Activated effector memory CD4-positive, alpha-beta T cell treated with anti-CD3 and anti-CD28 coated beads, Interleukin-2, amount 50 U/mL, for 16 hours (primary cell): ENCODE results near the gene EXOC3L4.

Experiments
- DNase-seq: peaks from one replicate; pipeline ENCODE4 v3.0.0-alpha.2; 2020

EXOC3L4 gene

DNA sequence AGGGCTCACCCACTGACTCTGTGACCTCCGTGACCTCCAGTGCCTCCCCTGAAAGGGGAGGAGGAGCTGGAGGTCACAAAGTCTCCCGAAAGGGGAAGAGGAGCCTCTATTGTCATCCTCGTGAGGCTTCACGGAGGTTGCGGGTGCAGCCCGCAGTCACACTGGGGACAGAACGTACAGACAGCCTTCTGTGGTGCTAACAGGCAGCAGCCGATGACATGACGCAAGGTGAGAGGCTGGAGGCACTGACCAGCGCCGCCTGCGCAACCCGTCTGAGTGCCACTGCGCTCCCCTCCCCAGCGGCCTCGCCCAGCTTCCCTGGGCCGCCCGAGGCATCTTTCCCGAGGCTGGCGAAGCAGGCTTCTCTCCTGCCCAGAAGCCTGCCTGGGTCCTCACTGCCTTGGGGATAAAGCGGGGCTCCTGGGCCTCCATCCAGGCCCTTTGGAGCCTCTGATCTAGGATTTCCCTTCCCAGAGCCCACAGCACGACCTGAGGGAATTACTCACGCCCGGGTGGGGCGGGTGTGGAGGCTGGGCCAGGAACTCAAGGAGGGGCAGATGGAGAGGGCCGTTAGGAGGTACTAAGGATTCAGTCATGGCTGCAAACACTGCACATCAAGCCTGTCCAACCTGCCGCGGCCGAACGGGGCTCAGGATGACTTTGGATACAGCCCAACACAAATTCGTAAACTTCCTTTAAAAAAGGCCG is 22.8 kb upstream of the EXOC3L4 start:
- DNase-seq = peak; percentile 56

DNA sequence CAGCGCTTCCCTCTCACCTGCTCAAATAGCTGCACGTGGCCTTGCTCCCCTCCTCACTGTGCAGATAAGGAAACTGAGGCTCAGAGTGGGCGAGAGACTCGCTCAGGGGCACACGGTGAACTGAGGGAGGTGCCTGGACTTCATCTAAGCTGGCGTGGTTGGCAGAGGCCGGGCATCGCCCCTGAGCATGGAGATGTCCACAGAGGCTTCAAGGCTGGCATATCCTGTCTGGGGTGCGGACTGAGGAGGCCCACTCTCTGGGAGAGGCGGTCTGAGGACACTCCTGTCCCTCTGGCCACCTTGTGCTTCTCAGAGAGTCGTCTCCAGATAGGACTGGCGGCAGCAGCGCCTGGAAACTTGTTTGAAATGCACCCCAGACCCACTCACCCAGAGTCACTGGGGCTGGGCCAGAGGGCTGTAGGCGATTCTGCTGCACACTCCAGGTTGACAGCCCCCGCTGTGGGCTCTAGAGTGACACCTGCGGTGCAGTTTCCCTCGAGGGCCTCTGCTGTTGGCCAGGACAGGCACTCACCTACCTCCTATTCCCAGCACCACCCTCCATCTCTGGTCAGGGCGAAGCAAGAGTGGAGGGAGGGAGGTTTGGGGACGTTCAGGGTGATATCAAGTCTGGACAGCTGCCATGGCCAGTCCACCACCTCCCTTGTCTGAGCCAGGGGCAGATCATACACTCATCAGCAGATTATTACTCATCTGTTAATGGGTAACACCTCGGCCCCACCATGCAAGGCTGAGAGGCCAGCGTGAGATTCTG is 21.7 kb upstream of the EXOC3L4 start:
- DNase-seq = peak; percentile 45

DNA sequence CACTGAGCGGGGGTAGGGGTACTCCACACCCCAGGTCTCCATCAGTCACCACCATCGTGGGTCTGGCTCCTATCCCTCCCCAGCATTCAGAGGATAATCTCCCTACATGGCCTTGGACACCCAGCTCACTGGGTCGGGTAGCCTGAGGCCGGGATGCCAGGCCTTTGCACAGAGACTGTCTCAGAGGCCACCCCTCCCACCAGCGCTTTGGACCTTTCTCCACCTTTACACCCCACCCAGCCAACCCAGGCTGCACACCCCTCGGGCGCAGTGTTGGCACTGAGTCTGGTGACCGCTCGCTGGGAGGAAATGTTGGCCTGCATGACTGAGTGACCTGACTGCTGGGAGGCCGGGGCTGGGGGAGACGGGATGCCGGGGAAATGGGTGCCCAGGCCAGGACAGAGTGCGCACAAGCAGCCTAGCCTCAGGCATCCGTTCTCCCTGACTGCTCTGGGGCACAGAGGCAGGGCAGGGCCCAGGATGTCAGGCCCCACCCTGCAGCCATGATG is 21.1 kb upstream of the EXOC3L4 start:
- DNase-seq = peak; percentile 54

DNA sequence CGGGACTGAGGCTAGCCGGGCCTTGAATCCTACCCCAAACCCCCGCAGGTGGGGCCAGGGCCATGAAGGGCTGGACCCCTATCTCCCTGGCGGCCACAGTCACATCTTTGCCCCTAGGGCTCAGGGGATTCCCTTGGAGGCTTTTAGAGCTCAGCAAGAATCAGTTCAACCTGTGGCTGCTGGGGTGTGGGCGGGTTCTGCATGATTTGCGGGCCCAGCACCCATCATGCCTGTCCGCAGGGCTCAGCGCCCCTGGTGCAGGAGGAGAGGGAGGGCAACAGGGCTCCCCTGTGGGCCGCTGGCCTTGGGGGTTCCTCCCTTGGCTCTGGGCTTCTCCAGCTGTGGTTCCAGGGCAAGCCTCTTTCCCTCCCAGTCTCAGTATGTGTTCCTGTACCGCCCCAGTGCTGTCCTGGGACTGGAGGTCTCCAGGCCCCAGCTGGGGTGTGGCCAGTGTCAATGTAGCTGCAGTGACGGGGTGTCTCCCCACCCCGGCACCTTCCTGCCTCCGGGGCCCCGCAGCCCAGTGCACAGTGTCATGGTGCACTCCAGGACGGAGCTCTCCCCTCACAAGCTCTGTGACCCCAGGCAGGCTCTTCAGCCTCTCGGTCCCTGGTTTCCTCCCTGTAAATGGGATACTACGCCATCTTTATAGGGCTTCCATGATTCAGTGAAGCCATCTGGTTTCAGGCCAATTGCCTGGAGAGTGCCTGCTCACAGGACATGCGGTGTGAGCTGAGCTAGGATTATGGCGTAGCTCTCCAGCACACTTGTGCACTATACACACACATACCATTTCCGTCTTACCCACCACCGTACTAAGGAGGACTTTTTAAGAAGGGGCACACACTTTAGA is 20.4 kb upstream of the EXOC3L4 start:
- DNase-seq = peak; percentile 58

DNA sequence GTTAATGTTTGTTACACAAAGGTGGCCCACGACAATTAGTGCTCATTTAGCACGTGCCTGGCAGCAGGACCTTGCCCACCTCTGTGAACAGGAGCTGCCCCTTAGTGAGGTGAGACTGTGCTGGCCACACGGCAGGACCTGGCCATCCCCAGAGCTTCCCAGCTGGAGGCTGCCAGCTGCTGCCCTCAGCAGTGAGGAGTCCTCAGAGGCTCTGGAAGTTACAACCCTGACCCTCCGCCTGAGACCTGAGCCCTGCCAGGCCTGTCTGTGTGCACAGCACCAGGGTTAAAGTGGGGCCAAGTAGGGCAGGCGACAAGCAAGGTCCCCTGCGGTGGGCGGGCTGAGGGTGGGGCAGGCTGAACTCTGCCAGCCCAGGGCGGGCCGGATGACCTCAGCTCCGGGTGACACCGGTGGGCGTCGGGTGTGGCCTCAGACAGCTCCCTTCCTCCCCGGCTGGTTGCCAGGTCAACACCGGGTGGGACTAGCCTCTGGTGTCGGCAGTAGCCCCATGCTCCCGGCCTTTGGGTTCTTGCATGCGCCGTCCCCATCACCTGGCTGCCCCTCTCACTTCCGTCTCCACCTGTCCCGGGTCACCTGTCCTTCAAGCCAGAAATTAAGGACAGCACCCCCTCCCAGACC is 19.7 kb upstream of the EXOC3L4 start:
- DNase-seq = no peak

DNA sequence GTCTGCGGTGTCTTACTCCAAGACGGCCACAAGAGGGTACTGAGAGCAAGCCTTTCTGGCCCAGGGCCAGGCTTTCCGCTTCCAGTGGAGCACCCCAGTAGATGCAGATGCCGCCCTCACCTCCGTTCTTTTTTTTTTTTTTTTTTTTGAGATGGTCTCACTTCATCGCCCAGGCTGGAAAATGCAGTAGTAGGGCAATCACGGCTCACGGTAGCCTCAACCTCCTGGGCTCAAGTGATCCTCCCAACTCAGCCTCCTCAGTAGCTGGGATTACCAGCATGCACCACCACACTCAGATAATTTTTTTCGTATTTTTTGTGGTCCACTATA is 16.1 kb upstream of the EXOC3L4 start:
- peak; percentile 91 for DNase-seq

DNA sequence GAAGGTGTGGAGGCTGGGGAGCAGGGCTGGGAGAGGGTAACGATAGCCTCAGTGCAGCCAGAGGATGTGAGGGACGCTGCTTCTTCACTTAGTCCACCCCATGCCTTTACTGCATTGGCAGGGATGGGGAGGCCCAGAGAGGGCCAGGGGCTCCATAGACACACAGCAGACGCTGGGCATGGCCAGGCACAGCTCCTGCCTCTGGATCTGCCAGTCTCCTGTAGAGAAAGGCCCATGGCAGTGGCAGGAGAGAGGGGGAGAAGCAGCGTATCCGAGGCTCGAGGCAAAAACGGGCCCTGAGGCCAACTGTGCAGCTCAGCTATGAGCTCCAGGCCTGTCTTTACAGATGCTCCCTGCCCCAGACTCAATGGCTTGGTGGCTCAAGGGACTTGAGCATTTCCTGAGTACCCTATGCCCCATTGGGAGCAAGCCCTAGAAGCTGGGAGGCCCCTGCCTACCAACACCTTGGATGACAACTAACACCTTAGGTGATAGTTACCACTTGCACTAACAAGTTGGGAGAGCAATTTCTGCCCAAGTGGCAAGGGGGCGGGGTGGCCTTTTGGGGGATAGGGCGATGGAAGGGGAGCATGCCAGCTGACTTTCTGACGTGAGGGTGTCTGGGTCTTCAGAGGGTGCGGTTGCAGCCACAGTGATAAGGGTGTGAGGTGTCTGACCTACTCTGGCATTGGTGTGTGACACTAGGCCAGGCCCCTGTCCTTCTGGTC is 15.5 kb upstream of the EXOC3L4 start:
- no peak for DNase-seq

DNA sequence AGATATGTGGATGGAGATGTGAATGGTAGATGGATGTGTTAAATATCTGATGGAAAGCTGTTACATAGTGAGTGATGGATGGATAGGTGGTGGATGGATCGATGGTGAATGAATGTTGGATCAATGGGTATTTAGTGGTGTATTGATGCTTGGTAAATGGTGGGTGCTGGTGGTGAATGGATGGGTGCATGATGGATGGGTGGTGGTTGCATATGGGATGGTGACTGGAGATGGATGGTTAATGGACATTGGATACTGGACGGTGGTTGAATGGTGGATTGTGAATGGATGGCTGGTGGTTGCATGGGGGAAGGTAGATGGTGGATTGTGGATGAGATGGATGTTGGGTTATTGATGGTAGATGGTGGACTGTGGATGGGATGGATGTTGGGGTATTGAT is 12.6 kb upstream of the EXOC3L4 start:
- DNase-seq = no peak

DNA sequence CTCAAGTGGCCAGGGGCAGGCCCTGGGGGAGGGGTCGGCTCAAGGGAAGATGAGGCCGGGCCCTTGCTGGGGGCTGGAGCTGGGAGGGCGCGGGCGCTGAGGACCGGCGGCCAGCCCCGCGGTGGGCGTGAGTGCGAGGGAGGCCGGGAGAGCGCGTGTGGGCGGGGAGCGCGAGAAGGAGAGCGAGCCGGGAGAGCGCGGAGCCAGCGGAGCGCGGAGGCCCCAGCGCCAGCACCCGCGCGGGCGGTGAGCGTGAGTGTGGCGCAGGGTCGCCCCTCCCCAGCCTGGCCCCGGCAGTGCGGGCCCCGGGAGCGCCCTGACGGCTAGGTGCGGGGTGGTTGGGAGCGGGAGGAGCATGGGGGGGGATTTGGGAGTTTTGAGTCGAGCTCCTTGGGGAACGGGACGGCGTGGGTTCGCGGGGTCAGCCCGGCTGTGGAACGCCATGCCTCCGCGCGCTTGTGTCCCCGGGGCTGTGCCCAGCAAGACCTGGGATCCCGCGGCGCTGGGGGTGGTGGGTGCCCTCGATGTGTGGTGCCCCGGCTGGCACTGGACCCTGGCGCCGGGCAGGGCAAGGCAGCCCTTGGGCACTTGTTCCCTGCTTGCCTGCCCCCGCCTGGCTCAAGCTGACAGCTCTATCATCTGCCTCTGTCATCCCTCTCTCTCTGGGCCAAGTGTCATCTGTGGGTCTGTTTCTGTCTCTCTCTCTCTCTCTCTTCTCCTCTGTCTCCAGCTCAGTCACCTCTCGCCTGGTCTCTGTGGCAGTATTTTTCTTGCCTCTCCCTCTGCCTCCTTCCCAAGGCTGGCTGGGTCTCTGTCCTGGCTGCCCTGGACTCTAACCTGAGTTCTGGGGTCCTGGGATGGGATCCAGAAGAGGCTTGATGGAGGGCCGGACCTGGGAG is 10.3 kb upstream of the EXOC3L4 start, which contains the start of gene LBHD2:
TSS of gene LBHD2 (plus strand) at position 190 of the 899 bp plus-strand sequence. CDS start 1,803 bp downstream, outside the sequence.
- DNase-seq = no peak

DNA sequence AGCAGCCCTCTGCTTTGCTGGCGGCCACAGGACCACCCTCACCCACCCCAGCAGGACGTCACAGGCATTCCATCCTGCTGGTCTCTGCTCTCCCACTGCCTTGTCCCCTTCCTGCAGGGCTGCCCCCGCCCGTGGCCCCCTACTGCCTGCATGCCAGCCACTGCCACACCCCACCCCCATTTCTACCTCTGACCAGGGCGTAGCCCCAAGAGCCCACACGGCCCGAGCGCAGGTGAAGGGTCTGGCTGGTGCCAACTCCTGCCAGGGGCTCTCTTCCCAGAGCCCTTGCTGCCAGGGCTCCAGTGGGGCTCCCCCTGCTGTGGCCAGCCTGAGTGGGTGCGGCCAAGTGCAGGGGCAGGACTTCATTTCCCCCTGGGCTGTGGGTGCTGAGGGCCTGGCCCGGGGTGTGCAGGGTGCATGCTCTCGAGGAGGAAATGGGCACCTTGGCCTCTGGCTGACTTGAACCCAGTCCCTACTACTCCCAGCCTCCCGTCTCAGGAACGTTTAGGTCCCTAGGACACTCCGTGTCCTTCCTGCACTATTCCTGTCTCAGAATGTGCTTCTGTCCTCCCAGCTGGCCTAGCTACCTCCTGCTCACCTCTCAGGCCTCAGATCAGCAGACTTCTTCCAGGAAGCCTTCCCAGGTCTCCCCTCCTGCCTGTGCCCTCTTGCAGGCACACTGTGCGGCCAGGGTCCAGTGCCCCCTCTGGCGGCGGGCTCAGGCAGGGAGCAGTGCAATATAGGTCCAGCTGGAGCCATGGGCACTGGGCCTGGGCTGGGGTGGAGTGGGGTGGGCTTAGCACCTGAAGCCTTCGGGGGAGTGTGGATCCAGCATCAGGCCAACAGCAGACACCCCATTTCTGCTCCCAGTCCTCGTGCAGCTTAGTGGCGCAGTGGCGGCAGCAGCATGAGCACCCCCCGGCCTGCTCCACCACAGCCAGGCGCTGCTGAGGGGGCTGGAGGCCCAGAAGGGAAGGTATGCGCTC is 9.1 kb upstream of the EXOC3L4 start:
- no peak for DNase-seq

DNA sequence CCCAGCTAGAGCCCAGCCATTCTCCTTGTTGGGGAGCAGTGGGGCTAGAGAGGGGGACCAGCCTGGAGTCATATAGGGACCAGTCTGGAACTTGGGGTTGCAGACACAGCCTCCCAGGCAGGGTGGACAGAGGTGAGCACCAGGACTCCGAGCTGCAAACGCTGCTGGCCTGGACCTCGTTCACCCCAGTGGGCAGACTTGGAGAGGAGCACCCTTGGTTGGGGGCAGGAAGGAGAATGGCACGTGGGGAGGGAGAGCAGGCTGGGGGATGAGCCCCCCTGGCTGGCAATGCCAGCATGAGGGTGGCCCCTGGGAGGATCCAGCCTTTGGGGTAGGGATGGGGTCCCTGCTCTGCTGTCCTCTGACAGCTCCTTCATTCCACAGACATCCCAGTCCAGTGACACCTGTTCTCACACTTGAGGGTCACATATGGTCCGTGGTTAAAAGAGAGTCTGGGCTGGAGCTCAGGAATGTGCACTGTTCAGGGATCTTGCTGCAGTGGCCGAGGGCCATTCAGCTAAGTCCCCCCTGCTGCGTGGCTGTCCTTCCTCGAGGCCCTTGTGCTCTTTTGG is 7.7 kb upstream of the EXOC3L4 start:
- no peak for DNase-seq

DNA sequence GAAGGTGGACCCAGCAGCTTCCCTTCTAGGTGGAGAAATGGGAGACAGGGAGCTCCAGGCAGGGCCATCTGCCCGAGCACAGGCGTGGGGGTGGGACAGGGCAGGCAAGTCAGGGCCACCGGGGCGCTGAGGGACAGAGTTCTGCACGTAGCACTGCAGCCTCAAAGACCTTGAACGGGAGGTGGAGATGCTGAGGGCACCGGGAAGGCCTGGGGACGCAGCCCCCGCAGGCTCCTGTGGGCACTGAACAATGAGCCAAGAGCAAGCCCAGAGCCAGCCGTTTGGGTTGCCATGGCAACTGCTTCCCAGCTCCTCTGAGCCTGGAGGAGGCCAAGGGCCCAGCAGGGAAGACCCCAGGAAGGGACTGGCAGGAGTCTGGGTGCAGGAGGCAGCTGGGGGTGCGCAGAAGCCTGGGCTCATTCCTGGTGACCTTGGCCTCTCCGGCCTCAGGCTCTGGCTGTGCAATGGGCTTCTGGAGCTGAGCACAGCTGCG is 7.1 kb upstream of the EXOC3L4 start:
- no peak for DNase-seq

DNA sequence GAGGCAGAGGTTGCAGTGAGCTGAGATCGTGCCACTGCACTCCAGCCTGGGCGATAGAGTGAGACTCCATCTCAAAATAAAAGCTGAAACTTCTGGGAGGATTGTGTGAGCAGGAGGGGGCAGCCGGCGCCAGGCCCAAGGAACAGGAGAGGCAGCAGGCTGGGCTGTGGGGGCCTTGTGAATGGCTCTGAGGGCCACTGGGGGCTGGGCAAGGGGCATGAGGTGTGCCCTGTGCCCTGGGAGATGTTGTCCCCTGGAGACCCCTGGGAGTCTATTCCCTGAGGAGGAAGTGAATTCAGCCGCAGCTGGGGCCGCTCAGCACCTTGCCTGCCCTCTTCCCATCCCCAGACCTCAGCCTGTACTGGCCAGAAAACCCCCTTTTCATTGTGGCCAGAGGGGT is 5.6 kb upstream of the EXOC3L4 start:
- DNase-seq = no peak

DNA sequence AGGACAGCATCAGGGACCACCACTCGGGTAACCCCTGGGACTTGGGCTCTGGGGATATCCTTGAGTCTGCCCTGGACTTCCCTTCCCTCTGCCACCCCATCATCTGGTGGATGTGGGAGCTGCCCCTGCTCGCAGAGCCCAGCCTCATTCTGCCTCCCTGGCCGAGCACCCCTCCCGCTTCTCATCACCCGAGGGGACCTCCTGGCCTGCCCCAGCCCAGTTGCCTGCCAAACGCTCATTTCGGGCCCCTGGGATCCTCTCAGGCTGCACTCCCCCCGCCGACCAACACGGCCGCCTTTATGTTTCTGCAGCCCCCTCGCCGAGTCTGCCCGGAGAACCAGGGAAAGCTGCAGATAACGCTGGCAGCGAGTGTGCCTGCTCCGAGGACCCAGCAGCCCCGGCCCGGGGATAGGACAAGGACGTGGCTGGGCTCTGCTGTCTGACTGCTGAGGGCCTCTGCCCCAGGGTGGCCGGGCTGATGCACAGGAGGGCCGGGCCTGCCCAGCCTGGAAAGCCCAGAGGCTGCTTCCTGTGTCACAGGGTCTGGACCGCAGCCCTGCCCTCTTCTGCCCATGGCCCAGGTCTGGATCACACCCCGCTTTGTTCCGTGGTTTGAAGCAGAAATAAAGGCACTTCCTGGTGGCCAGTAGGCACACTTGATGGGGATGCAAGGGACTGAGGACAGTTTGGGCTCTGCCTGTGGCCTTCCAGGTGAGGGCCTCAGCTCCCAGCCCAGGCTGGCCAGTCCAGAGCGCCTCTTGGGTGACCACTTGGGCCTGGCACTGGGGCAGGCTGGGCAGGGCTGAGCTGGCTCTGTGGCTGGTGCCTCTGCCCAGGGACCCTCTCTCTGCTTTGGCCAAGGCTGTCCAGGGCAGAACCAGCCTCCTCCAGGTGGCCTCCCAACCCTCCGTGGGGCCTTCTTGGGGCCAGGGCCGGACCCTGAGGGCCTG is 4.9 kb upstream of the EXOC3L4 start:
- DNase-seq = no peak

DNA sequence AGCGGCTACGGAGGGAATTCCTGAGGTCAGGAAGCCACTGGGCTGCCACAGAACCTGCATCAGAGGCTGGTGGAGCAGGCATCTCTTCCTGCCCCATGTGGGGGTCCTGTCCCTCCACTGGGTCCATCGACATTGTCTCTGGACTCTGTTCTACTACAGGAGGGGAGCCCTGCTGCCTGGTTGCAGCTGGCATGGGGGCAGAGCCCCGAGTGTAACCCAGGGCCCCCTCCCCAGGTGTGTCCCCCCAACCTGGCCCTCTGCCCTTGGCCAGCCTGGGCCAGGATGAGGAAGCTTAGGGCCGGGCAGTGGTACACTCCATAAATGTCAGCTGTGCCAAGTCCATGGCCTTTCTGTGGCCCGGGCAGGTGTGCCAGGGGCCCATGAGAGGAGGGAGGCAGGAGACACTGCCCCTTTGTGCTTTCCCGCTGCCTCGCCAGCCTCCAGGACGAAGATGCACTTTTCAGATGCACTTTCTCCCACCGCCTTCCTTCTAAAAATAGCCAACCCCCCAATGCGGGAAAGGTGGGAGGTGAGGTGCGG is 4.0 kb upstream of the EXOC3L4 start:
- no peak for DNase-seq

DNA sequence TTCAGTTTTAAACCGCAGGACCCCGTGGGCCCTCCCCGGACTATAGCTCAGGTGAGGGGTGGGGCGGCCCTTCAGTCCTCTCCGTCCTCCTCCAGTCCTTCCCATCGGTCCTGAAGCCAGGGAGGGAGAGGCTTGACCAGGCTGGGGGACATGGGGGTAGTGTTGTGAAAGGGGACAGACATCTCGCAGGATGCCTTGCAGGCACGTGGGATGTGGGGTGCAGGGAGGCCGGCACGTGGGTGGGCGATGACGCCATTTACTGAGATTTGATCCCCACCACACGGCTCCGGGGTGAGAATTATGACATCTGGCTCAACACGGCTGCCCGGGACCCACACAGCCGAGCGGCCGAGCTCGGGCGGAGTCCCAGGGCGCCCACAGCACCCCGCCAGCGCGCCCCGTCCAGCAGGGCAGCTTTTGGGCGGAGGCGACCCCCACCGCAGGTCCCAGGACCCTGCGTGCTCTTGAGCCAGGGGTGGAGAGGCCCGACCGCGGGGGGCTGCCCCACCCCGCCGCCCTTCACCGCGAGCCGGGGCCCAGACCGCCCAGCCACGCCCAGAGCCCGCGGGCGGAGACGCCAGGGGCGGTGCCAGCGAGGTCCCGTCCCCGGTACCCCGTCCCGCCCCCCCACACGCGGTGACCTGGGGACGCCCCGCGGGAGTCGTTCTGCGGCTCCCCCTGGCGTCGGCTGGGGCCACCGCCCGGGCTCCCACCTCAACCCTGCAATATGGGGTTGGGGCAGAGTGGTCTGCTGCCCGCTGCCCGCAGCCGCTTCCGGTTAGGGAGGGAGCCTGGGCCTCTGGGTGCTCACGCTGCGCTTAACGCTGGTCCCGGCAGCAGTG is 3.3 kb upstream of the EXOC3L4 start:
- DNase-seq = peak; percentile 92

DNA sequence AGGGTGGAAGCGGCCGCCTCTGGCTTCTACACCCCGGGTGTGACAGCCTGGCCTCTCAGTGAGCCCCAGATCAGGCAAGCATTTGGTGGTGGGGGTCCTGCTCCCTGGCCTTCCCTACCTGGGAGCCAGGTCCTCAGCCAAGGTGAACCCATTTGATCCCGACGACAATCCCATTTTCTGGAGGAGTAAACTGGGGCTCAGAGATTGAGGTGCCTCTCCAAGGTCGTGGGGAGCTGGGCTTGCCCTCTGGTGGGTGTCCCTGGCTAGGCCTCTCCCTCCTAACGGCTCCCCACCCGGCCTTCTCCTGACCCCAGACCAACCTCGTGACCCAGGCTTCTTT is 2.7 kb upstream of the EXOC3L4 start:
- DNase-seq = no peak
